Calu3 (cell line): ENCODE measurements around the gene NSUN6. TPM values are rescaled to one million over a fixed set of nuclear protein-coding genes. Genes with fewer than 3 reads are reported as not detected.

Experiments used
- Bru-seq: library from RNA; stranded (reverse); fragments of 400-500 nt; gene quantifications from one replicate; lab custom pipeline; 2021; lab: Mats Ljungman, UMichigan
- BruChase-seq, 2 experiments: library from RNA; stranded (reverse); fragments of 400-500 nt; gene quantifications; one replicate each; lab custom pipeline; 2021; lab: Mats Ljungman, UMichigan
- BruUV-seq: library from RNA; stranded (reverse); fragments of 400-500 nt; replicated peaks from 2 replicates; lab custom pipeline; 2021; lab: Mats Ljungman, UMichigan
- CTCF ChIA-PET: fragments of 300-600 bp; sonication (Branson Sonifier 250); formaldehyde crosslinking; loops from one replicate; lab custom pipeline; 2022; ENCODE audit warnings: antibody characterized with exemption; lab: Charles Lee
- DNase-seq: peaks from one replicate; pipeline ENCODE4 v3.0.0; 2022
- H3K27ac Mint-ChIP-seq: one replicate; pipeline ENCODE4 v1.8.0; 2022; ENCODE audit warnings: mixed read lengths; ENCODE audit not compliant: unreplicated experiment
- H3K27me3 Mint-ChIP-seq: one replicate; pipeline ENCODE4 v1.8.0; 2022; ENCODE audit warnings: mixed read lengths; ENCODE audit not compliant: unreplicated experiment
- H3K36me3 Mint-ChIP-seq: one replicate; pipeline ENCODE4 v1.8.0; 2022; ENCODE audit warnings: mild to moderate bottlenecking, moderate library complexity, mixed read lengths; ENCODE audit not compliant: insufficient read depth, unreplicated experiment
- H3K4me1 Mint-ChIP-seq: one replicate; pipeline ENCODE4 v1.8.0; 2022; ENCODE audit warnings: mild to moderate bottlenecking, low read depth, mixed read lengths; ENCODE audit not compliant: unreplicated experiment
- H3K4me3 Mint-ChIP-seq: one replicate; pipeline ENCODE4 v1.8.0; 2022; ENCODE audit warnings: mild to moderate bottlenecking, low read depth, moderate library complexity, mixed read lengths; ENCODE audit not compliant: unreplicated experiment
- H3K9me3 Mint-ChIP-seq: one replicate; pipeline ENCODE4 v1.8.0; 2022; ENCODE audit warnings: low read depth, mixed read lengths; ENCODE audit not compliant: unreplicated experiment
- intact Hi-C: fragments of 100-400 bp; cut with micrococcal nuclease; formaldehyde crosslinking; loops from one replicate; pipeline ENCODE4 v1.10.0; 2022; ENCODE audit not compliant: unreplicated experiment
- long read RNA-seq: library from polyadenylated mRNA; stranded (forward); transcript quantifications from one replicate; pipeline ENCODE4 v2.0.0, GENCODE V29; 2022
- total RNA-seq: library from RNA; stranded (reverse); gene quantifications from 2 replicates; pipeline ENCODE4 v1.2.3, GENCODE V29; 2022
- TF ChIP-seq, protein P1 (sequence below): fragments of 200-600 bp; IDR thresholded peaks from one replicate; pipeline ENCODE4 v1.8.0; 2022; ENCODE audit warnings: antibody characterized with exemption; ENCODE audit not compliant: unreplicated experiment

Gene NSUN6
- total RNA-seq: 10.5 and 14.5 TPM in 2 replicates
- Bru-seq, nascent RNA: percentile 65 among the genes with signal in this experiment
- BruChase-seq, experiment 1, labeled RNA remaining after a 6-hour chase: percentile 57 among the genes with signal in this experiment
- percentile 58 among the genes with signal in this experiment for BruChase-seq, experiment 2, labeled RNA remaining after a 2-hour chase
- long read RNA-seq, transcript NSUN6-201 (11 exons, 2,201 nt): major isoform, 11 of 30 reads
- long read RNA-seq, partial matches to known transcripts: 6 of 30 reads
- long read RNA-seq, other reads (novel, unspliced or antisense): 12 of 30 reads

GRCh38 chr10:18651324-18652007 lies at the start of gene NSUN6:
TSS of gene NSUN6 (minus strand) at chr10:18651587. CDS start at chr10:18651203, 384 bp downstream.
- Mint-ChIP-seq H3K27ac (peak within 1 kb of the TSS; percentile 92), H3K4me1 (peaks cover 8% of the 10 kb centered on the region), H3K9me3 (no peaks in the 10 kb centered on the region), H3K27me3 (no peaks in the 10 kb centered on the region), H3K36me3 (peaks cover 21% of the 10 kb centered on the region), H3K4me3 (peak within 1 kb of the TSS; percentile 85)
- CTCF ChIA-PET: no interaction called here
- no TSS peak for BruUV-seq
- peak; percentile 89 for DNase-seq
- intact Hi-C loops: loop anchor here (5.0 kb wide), 1 partner anchor 39 kb away; no protein-coding TSS in a partner anchor
- TF ChIP-seq, protein P1, sequence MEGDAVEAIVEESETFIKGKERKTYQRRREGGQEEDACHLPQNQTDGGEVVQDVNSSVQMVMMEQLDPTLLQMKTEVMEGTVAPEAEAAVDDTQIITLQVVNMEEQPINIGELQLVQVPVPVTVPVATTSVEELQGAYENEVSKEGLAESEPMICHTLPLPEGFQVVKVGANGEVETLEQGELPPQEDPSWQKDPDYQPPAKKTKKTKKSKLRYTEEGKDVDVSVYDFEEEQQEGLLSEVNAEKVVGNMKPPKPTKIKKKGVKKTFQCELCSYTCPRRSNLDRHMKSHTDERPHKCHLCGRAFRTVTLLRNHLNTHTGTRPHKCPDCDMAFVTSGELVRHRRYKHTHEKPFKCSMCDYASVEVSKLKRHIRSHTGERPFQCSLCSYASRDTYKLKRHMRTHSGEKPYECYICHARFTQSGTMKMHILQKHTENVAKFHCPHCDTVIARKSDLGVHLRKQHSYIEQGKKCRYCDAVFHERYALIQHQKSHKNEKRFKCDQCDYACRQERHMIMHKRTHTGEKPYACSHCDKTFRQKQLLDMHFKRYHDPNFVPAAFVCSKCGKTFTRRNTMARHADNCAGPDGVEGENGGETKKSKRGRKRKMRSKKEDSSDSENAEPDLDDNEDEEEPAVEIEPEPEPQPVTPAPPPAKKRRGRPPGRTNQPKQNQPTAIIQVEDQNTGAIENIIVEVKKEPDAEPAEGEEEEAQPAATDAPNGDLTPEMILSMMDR: no peak

DNA sequence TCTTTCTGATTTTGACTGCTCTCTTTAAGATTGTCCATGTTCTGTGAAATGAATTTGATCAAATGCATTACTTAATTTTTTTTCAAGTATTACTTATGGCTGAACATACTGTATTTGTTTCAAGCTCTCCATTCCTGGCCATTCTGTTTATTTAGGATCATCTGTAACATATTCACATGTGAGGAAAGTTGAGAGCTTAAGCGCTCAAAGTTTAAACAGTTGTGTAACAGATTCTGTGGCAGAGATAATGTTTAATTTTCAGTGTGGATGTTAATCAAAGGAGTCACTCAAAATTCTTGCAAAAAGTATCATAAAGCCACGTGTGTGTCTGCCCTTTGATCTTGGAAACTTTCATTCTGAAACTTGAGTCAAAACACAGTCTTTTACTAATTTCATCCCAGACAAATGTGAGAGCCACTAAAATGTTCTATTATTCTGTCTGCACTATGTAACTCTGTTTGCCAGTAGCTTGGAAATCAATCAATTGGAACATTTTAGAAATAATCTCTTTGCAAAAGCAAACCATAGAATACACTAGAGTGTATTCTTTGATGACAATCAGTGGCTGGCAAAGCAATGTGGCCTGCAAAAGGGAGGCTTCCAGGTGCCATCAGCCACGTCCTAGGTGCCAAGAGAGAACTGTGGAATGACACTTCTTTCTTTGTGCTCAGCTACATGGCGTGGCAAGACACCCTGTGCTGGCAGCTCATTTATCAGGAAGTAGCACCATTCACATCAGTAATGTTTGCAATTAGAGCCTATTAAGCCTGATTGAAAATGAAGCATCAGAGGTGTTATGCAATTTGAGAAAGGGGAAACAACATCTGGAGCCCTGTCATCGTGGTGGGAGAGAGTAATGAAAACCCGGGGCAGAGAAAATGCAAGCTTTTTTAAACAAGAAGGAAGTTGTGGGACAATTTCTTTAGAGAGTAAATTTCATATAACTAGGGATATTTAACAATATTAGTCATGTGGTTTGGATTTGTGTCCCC lies 48.8 kb upstream of the NSUN6 start:
- H3K9me3 Mint-ChIP-seq: no peaks in the 10 kb centered on the region
- no peak for DNase-seq
- H3K36me3 Mint-ChIP-seq: no peaks in the 10 kb centered on the region
- H3K27me3 Mint-ChIP-seq: no peaks in the 10 kb centered on the region
- TF ChIP-seq, protein P1: no peak
- intact Hi-C loops: no loop called here
- BruUV-seq: no TSS peak
- CTCF ChIA-PET: interaction anchor here (1.0 kb wide), 1 partner anchor 11 kb away, joined by 3 read pairs; no protein-coding TSS in a partner anchor
- peaks cover 5% of the 10 kb centered on the region for H3K4me1 Mint-ChIP-seq
- H3K27ac Mint-ChIP-seq: no peak overlapping the region
- no peak overlapping the region for H3K4me3 Mint-ChIP-seq

DNA sequence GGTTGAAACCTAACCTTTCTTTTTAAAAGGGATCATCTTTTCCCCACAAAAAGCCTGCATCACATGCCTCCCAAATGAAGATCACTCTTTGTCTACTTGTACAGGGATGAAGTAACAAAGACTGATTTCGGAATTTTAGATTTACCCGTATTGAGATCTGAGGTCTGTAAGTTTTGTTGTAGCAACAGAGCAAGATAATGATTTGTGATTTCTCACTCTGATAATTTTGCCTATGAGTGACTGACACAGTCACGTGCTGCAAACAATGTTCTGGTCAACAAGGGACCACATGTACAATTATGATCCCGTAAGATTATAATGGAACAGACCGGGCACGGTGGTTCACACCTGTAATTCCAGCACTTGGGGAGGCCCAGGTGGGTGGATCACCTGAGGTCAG lies 39.2 kb upstream of the NSUN6 start:
- TF ChIP-seq, protein P1: no peak
- H3K27ac Mint-ChIP-seq: no peak overlapping the region
- no peaks in the 10 kb centered on the region for H3K36me3 Mint-ChIP-seq
- intact Hi-C loops: no loop called here
- no peak overlapping the region for H3K4me3 Mint-ChIP-seq
- no peaks in the 10 kb centered on the region for H3K27me3 Mint-ChIP-seq
- CTCF ChIA-PET: no interaction called here
- DNase-seq: no peak
- no peaks in the 10 kb centered on the region for H3K9me3 Mint-ChIP-seq
- BruUV-seq: no TSS peak
- H3K4me1 Mint-ChIP-seq: peaks cover 9% of the 10 kb centered on the region

- Mint-ChIP-seq H3K9me3 (no peaks in the 10 kb centered on the region), H3K4me3 (no peak overlapping the region), H3K27me3 (no peaks in the 10 kb centered on the region), H3K4me1 (peaks cover 19% of the 10 kb centered on the region), H3K27ac (no peak overlapping the region), H3K36me3 (no peaks in the 10 kb centered on the region)
- no TSS peak for BruUV-seq
- TF ChIP-seq, protein P1: peak; percentile 35
- intact Hi-C loops: loop anchor here (1.0 kb wide), 1 partner anchor 1099 kb away; no protein-coding TSS in a partner anchor
- DNase-seq: no peak
- CTCF ChIA-PET: interaction anchor here (0.7 kb wide), 1 partner anchor 11 kb away, joined by 3 read pairs; no protein-coding TSS in a partner anchor
Observed at GRCh38 chr10:18689498-18689897, 38.1 kb upstream of the NSUN6 start.
